B cell (primary cell): ENCODE data around the gene PAK1IP1. TPM values are rescaled to one million over a fixed set of nuclear protein-coding genes. Genes with fewer than 3 reads are reported as not detected.
"Not testable (repeated sequence)": the region's sequence is repeated elsewhere in the genome, so short reads cannot be mapped to it uniquely, and the experiment has no call there.

ENCODE experiments used
- ATAC-seq: fragments of 200-7000 bp; cut with Tn5 transposase; one replicate; pipeline ENCODE4 v1.10.0; 2021; ENCODE audit warnings: low read depth, mild to moderate bottlenecking, moderate number of reproducible peaks, moderate library complexity
- CTCF ChIA-PET: fragments of 350-600 bp; sonication (Branson Sonifier 250); formaldehyde crosslinking; loops from one replicate; lab custom pipeline; 2021; ENCODE audit warnings: antibody characterized with exemption, inconsistent platforms; lab: Charles Lee
- POLR2A ChIA-PET: fragments of 350-600 bp; sonication (Branson Sonifier 250); formaldehyde crosslinking; loops from one replicate; lab custom pipeline; 2021; ENCODE audit warnings: antibody characterized with exemption; lab: Charles Lee
- DNase-seq: peaks from one replicate; pipeline ENCODE4 v3.0.0; 2013
- H2AFZ ChIP-seq: 2 replicates; pipeline ENCODE4 v1.6.1; 2012; ENCODE audit warnings: mild to moderate bottlenecking, low read depth, low read length; ENCODE audit not compliant: insufficient read depth, poor library complexity, severe bottlenecking
- H3K27ac ChIP-seq, 2 donors: 1 replicate in 1 of 2; 2 replicates in 1 of 2; pipeline ENCODE4 v1.5.1; 2012 to 2013; ENCODE audit warnings: low read length in 2 of 2, mild to moderate bottlenecking in 2 of 2, moderate library complexity in 1 of 2
- H3K27me3 ChIP-seq, 4 experiments: fragments of 200-600 bp in 1 of 4; sonication (generic) in 1 of 4; replicated peaks in 1 of 4; 1 replicate in 2 of 4; 2 replicates in 2 of 4; pipeline versions ENCODE4 v1.6.1 to v1.7.0; 2013 to 2016; ENCODE audit warnings: low read length in 3 of 4, mild to moderate bottlenecking in 2 of 4, mixed read lengths in 1 of 4, moderate library complexity in 1 of 4; ENCODE audit not compliant: insufficient read depth in 4 of 4, control insufficient read depth in 3 of 4; ENCODE audit errors: control extremely low read depth in 1 of 4
- H3K36me3 ChIP-seq, 2 experiments: replicated peaks in 1 of 2; 1 replicate in 1 of 2; 2 replicates in 1 of 2; pipeline versions ENCODE4 v1.6.1 to v1.7.1; 2013; ENCODE audit warnings: low read length in 1 of 2; ENCODE audit not compliant: insufficient read depth in 2 of 2, control insufficient read depth in 1 of 2; ENCODE audit errors: control extremely low read depth in 1 of 2, extremely low read depth in 1 of 2
- H3K4me1 ChIP-seq, 2 donors: fragments of 200-600 bp in 1 of 2; sonication (generic) in 1 of 2; 1 replicate in 1 of 2; 2 replicates in 1 of 2; pipeline versions ENCODE4 v1.5.1 to v1.6.1; 2013 to 2017; ENCODE audit warnings: low read length in 2 of 2; ENCODE audit not compliant: control insufficient read depth in 2 of 2, insufficient read depth in 2 of 2
- H3K4me2 ChIP-seq: replicated peaks from 2 replicates; pipeline ENCODE3; 2012; ENCODE audit warnings: mild to moderate bottlenecking, low read depth, low read length; ENCODE audit not compliant: poor library complexity, severe bottlenecking
- H3K4me3 ChIP-seq, 5 experiments: fragments of 200-600 bp in 1 of 5; sonication (generic) in 1 of 5; 1 replicate in 3 of 5; 2 replicates in 2 of 5; pipeline versions ENCODE4 v1.5.1 to v1.7.0; 2011 to 2016; ENCODE audit warnings: low read length in 4 of 5, mild to moderate bottlenecking in 4 of 5, low read depth in 2 of 5, control low read depth in 1 of 5, moderate library complexity in 1 of 5; ENCODE audit not compliant: insufficient read depth in 1 of 5; ENCODE audit errors: control extremely low read depth in 1 of 5, extremely low read depth in 1 of 5
- H3K79me2 ChIP-seq: fragments of 200-600 bp; sonication (generic); one replicate; pipeline ENCODE4 v1.6.0; 2016; ENCODE audit warnings: low read length; ENCODE audit not compliant: control insufficient read depth, insufficient read depth
- H3K9ac ChIP-seq: fragments of 200-600 bp; sonication (generic); 2 replicates; pipeline ENCODE4 v1.6.1; 2017; ENCODE audit warnings: mild to moderate bottlenecking, low read length, moderate library complexity
- H3K9me3 ChIP-seq, 3 donors: one replicate each; pipeline versions ENCODE4 v1.6.1 to v1.7.1; 2013; ENCODE audit warnings: low read length in 2 of 3; ENCODE audit not compliant: control insufficient read depth in 2 of 3, insufficient read depth in 1 of 3; ENCODE audit errors: control extremely low read depth in 1 of 3
- H4K20me1 ChIP-seq: 2 replicates; pipeline ENCODE4 v1.6.0; 2012; ENCODE audit warnings: mild to moderate bottlenecking, low read length; ENCODE audit not compliant: insufficient read depth, control insufficient read depth, poor library complexity, severe bottlenecking
- H3K27ac Mint-ChIP-seq: one replicate; pipeline ENCODE4 v1.8.0; 2021; ENCODE audit warnings: mixed read lengths
- H3K27me3 Mint-ChIP-seq: one replicate; pipeline ENCODE4 v1.8.0; 2021; ENCODE audit warnings: mixed read lengths
- H3K4me1 Mint-ChIP-seq: one replicate; pipeline ENCODE4 v1.8.0; 2021; ENCODE audit warnings: mixed read lengths
- H3K4me3 Mint-ChIP-seq: one replicate; pipeline ENCODE4 v1.8.0; 2021; ENCODE audit warnings: mixed read lengths
- H3K9me3 Mint-ChIP-seq: one replicate; pipeline ENCODE4 v1.8.0; 2022; ENCODE audit warnings: mixed read lengths; ENCODE audit not compliant: insufficient read depth
- EZH2 ChIP-seq: IDR thresholded peaks from 2 replicates; pipeline ENCODE4 v1.6.1; 2012; ENCODE audit warnings: borderline replicate concordance, low read depth, mild to moderate bottlenecking, moderate library complexity, low read length; ENCODE audit not compliant: insufficient read depth, poor library complexity, severe bottlenecking
- WGBS: methylation state at CpG from one replicate; pipeline ENCODE4 v1.1.5; 2013; ENCODE audit warnings: missing lambda C conversion rate; ENCODE audit not compliant: insufficient coverage; 5-methylcytosine and 5-hydroxymethylcytosine counted together
- intact Hi-C: fragments of 100-400 bp; cut with micrococcal nuclease; formaldehyde crosslinking; loops from one replicate; pipeline ENCODE4 v1.10.0; 2022
- polyA plus RNA-seq: library from polyadenylated mRNA; depleted of rRNA; stranded (reverse); fragments of >200 nt; gene quantifications from 2 replicates; pipeline ENCODE4 v1.2.3, GENCODE V29; 2012
- total RNA-seq, 2 donors: library from RNA; stranded (reverse); fragments of 120-200 nt in 1 of 2; gene quantifications; 1 replicate in 1 of 2; 2 replicates in 1 of 2; pipeline versions ENCODE4 v1.2.3 to v1.2.4, GENCODE V29; 2013 to 2022
- TF ChIP-seq, protein P1 (sequence below): fragments of 200-600 bp; IDR thresholded peaks from one replicate; pipeline ENCODE4 v1.8.0; 2022; ENCODE audit warnings: antibody characterized with exemption, mild to moderate bottlenecking

Gene PAK1IP1
- total and polyA plus RNA-seq, 2 donors (not counting 1 experiment from before 2014, with no cell fraction given), result 3.8 to 6.1 TPM

DNA sequence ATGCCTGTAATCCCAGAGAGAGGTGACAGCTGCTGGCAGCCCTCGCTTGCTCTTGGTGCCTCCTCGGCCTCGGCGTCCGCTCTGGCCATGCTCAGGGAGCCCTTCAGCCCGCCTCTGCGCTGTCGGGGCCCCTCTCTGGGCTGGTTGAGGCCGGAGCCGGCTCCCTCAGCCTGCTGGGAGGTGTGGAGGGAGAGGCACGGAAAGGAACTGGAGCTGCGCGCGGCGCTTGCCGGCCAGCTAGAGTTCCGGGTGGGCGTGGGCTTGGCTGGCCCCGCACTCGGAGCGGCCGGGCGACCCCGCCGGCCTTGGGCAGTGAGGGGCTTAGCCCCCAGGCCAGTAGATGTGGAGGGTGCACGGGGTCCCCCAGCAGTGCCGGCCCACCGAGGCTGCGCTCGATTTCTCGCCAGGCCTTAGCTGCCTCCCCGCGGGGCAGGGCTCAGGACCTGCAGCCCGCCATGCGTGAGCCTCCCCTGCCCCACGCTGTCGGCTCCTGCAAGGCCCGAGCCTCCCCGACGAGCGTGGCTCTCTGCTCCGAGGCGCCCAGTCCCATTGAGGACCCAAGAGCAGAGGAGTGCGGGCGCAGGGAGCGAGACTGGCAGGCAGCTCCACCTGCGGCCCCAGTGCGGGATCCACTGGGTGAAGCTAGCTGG is 34.9 kb upstream of the PAK1IP1 start:
- POLR2A ChIA-PET, result interaction anchor here (0.6 to 0.7 kb wide), 2 partner anchors 35 to 46 kb away, joined by 3 read pairs; partner anchors contain the start of genes C6orf52 and PAK1IP1

GRCh38 chr6:10660431-10661191 is 34.2 kb upstream of the PAK1IP1 start:
- ATAC-seq, H3K79me2 ChIP-seq, intact Hi-C loops, H3K9me3 ChIP-seq, H2AFZ ChIP-seq, H3K27ac ChIP-seq, H3K9me3 Mint-ChIP-seq, H4K20me1 ChIP-seq, H3K4me1 Mint-ChIP-seq, H3K27ac Mint-ChIP-seq, H3K4me1 ChIP-seq, H3K9ac ChIP-seq, DNase-seq, H3K4me3 ChIP-seq, H3K4me2 ChIP-seq, H3K27me3 ChIP-seq, H3K36me3 ChIP-seq, POLR2A ChIA-PET: not testable (repeated sequence)
- Mint-ChIP-seq H3K27me3 (peaks cover 15% of the 10 kb centered on the region), H3K4me3 (peak overlapping the region; percentile 60)
- CTCF ChIA-PET, result interaction anchor here (1.9 kb wide), 1 partner anchor 150 kb away, joined by 8 read pairs; no protein-coding TSS in a partner anchor
- WGBS, result 97% methylated on average over 11 of the region's 11 CpGs

More for the DNA sequence above, 34.9 kb upstream of the PAK1IP1 start:
- peaks cover 7 to 10% of the 10 kb centered on the region in 2 donors for H3K4me1 ChIP-seq
- Mint-ChIP-seq H3K4me1 (peaks cover 16% of the 10 kb centered on the region), H3K27me3 (peaks cover 20% of the 10 kb centered on the region), H3K9me3 (no peaks in the 10 kb centered on the region), H3K4me3 (peak overlapping the region; percentile 37), H3K27ac (no peak overlapping the region)
- ATAC-seq, result no peak
- no peaks in the 10 kb centered on the region for H3K79me2 ChIP-seq
- TF ChIP-seq, protein P1, sequence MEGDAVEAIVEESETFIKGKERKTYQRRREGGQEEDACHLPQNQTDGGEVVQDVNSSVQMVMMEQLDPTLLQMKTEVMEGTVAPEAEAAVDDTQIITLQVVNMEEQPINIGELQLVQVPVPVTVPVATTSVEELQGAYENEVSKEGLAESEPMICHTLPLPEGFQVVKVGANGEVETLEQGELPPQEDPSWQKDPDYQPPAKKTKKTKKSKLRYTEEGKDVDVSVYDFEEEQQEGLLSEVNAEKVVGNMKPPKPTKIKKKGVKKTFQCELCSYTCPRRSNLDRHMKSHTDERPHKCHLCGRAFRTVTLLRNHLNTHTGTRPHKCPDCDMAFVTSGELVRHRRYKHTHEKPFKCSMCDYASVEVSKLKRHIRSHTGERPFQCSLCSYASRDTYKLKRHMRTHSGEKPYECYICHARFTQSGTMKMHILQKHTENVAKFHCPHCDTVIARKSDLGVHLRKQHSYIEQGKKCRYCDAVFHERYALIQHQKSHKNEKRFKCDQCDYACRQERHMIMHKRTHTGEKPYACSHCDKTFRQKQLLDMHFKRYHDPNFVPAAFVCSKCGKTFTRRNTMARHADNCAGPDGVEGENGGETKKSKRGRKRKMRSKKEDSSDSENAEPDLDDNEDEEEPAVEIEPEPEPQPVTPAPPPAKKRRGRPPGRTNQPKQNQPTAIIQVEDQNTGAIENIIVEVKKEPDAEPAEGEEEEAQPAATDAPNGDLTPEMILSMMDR, result no peak
- TF ChIP-seq EZH2, result no peak
- H3K4me2 ChIP-seq, result peak overlapping the region; percentile 47
- H3K27me3 ChIP-seq, result peaks cover 0 to 17% (median 5%) of the 10 kb centered on the region in 4 experiments
- WGBS, result 83% methylated on average over 41 of the region's 48 CpGs
- intact Hi-C loops, result no loop called here
- CTCF ChIA-PET, result interaction anchor here (1.1 to 1.9 kb wide), 2 partner anchors 149 to 150 kb away, joined by 3 to 8 read pairs; no protein-coding TSS in a partner anchor
- H3K9me3 ChIP-seq, result no peaks in the 10 kb centered on the region
- DNase-seq, result no peak
- H3K36me3 ChIP-seq, result no peaks in the 10 kb centered on the region
- no peak overlapping the region for H3K27ac ChIP-seq
- no peaks in the 10 kb centered on the region for H4K20me1 ChIP-seq
- peak overlapping the region; percentile 39 for H3K9ac ChIP-seq
- peak overlapping the region; percentile 42 for H2AFZ ChIP-seq
- H3K4me3 ChIP-seq, result peak overlapping the region in 4 of 5 experiments; percentile 17 to 57 (median 35)
